Activated CD8-positive, alpha-beta memory T cell treated with anti-CD3 and anti-CD28 coated beads for 48 hours (primary cell): ENCODE results near the gene DUSP14.

Experiments
- DNase-seq, 3 experiments: peaks; one replicate each; pipeline ENCODE4 v3.0.0-alpha.2; 2020; ENCODE audit warnings: low read depth in 2 of 3, low spot score in 2 of 3

The DUSP14 gene

DNA sequence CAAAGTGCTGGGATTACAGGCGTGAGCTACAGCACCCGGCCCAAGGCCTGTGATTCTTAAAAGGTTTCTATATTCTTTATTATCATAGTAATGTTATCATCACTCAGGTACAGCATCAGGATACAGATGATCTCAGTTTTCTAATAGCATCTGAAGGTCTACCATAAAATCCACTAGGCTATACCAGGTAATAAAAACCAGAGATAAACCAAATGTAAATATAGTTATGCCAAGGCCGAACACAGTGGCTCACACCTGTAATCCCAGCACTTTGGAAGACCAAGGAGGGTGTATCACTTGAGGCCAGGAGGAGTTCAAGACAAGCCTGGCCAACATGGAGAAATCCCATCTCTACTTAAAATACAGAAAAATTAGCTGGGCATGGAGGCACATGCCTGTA is 65.7 kb downstream of the DUSP14 start:
- no peak for DNase-seq

DNA sequence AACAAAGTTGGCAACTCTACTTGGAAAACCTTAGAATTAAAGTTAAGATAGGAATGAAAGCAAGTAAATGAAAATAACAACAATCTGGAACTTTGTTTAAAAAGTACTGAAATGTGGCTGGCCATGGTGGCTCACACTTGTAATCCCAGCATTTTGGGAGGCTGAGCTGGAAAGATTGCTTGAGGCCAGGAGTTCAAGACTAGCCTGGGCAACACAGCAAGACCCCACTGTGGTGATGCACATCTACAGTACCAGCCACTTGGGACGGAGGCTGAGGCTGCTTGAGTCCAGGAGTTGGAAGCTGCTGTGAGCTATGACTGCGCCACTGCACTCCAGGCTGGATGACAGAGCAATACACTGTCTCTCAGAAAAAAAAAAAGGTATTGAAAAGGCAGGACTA is 67.8 kb downstream of the DUSP14 start:
- no peak for DNase-seq

DNA sequence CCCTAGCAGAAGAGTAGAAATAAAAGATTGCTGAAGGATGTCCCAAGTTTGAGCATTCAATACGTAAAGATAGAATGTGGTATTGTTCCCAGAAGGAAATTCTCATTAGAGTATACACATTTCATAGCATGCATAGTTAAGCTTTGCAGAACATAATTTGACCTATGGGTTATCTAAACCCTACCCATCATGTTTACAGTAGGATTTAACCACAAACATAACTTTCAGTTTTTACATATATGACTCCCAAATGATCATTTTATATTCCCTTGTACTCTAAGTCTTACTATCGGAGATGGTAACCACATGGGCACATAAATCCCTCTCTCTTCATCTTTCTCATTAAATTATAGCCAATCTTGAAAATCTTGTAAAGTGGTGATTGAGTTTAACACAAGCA is 68.6 kb downstream of the DUSP14 start:
- DNase-seq: no peak

DNA sequence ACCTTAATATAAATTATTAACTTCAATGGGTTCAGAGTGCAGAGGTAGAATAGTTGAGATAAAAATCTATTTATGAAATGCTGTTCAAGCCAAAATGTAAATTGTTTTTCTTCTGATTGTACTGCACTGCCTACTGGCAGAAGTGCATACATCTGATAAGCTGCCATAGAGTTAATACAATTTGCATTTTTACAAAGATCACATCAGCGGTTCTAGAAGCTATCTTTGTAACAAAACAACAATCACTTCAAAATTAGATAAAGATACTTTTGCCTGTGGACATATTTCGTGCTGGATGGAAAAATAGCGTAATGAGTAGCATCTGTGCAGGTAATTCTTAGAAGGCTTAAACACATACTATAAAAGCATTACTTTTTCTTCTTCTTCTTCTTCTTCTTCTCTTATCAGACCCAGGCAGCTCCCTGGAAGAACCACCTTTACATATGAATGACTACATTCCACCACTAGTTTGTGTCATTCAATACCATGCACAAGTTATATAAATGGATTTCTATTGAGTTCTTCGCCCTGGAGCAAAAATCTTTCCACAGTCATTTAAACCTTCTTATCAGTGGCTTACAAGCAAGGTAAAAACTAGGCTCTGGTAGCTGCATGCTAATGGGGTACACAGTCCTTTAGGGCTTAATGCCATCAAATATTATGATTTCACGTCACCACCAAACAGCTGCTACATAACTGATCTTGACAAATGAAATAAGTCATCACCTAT is 72.5 kb downstream of the DUSP14 start:
- DNase-seq: no peak
